HAP-1 (cell line): ENCODE data around the gene NPIPB6.
"Not testable (repeated sequence)": the region's sequence is repeated elsewhere in the genome, so short reads cannot be mapped to it uniquely, and the experiment has no call there.

Experiments used
- DNase-seq, 2 experiments: peaks; one replicate each; pipeline ENCODE4 v3.0.0-alpha.2; 2016 to 2020; ENCODE audit warnings: low spot score in 2 of 2
- H3K27me3 ChIP-seq: fragments of 250-450 bp; sonication (Bioruptor Pico); 2 replicates; pipeline ENCODE4 v1.5.1; 2020; ENCODE audit warnings: low read depth, mild to moderate bottlenecking, moderate library complexity
- H3K36me3 ChIP-seq: fragments of 250-450 bp; sonication (Bioruptor Pico); replicated peaks from 2 replicates; pipeline ENCODE4 v1.5.1; 2020; ENCODE audit warnings: mild to moderate bottlenecking
- H3K4me1 ChIP-seq: fragments of 250-450 bp; sonication (Bioruptor Pico); 2 replicates; pipeline ENCODE4 v1.5.1; 2020; ENCODE audit warnings: mild to moderate bottlenecking
- H3K4me3 ChIP-seq: fragments of 250-450 bp; sonication (Bioruptor Pico); 2 replicates; pipeline ENCODE4 v1.5.1; 2020; ENCODE audit warnings: mild to moderate bottlenecking, moderate library complexity
- H3K9me3 ChIP-seq: fragments of 250-450 bp; sonication (Bioruptor Pico); 2 replicates; pipeline ENCODE4 v1.5.1; 2020; ENCODE audit warnings: mild to moderate bottlenecking, moderate library complexity
- in situ Hi-C: fragments of 300-500 bp; cut with MboI; formaldehyde crosslinking; loops from 3 replicates; pipeline ENCODE4 v1.14.3; 2020; ENCODE audit warnings: low sequenced_read_pairs, inconsistent platforms, mixed read lengths

The NPIPB6 gene

GRCh38 chr16:28363408-28363807 lies at the start of gene NPIPB6:
Gene NPIPB6, minus strand, starts transcription at chr16:28363508. Its CDS starts 686 bp downstream, at chr16:28362822.
- in situ Hi-C loops, H3K9me3 ChIP-seq: not testable (repeated sequence)

GRCh38 chr16:28403220-28404072 lies 40.1 kb upstream of the NPIPB6 start, which contains the start of gene EIF3CL:
Gene EIF3CL, minus strand, starts transcription at chr16:28403841. Its CDS starts 223 bp downstream, at chr16:28403618.
- in situ Hi-C loops, H3K4me1 ChIP-seq, H3K36me3 ChIP-seq, H3K4me3 ChIP-seq, DNase-seq, H3K9me3 ChIP-seq, H3K27me3 ChIP-seq: not testable (repeated sequence)

More at GRCh38 chr16:28363408-28363807, at the start of gene NPIPB6:
- not testable (repeated sequence) for H3K36me3 ChIP-seq, DNase-seq, H3K4me1 ChIP-seq, H3K4me3 ChIP-seq, H3K27me3 ChIP-seq

- H3K36me3 ChIP-seq, H3K27me3 ChIP-seq, in situ Hi-C loops: not testable (repeated sequence)
Measured at GRCh38 chr16:28392054-28392453, 28.7 kb upstream of the NPIPB6 start.

GRCh38 chr16:28382177-28382867 lies 19.0 kb upstream of the NPIPB6 start:
- H3K36me3 ChIP-seq, H3K9me3 ChIP-seq, DNase-seq, H3K4me1 ChIP-seq, H3K4me3 ChIP-seq, in situ Hi-C loops, H3K27me3 ChIP-seq: not testable (repeated sequence)

More at GRCh38 chr16:28392054-28392453, 28.7 kb upstream of the NPIPB6 start:
- H3K4me1 ChIP-seq, H3K9me3 ChIP-seq, H3K4me3 ChIP-seq, DNase-seq: not testable (repeated sequence)

- H3K9me3 ChIP-seq, H3K4me1 ChIP-seq, H3K27me3 ChIP-seq, H3K36me3 ChIP-seq, DNase-seq, H3K4me3 ChIP-seq, in situ Hi-C loops: not testable (repeated sequence)
Measured at GRCh38 chr16:28377822-28378221, 14.5 kb upstream of the NPIPB6 start.

GRCh38 chr16:28377108-28377625 lies 13.9 kb upstream of the NPIPB6 start:
- H3K27me3 ChIP-seq, DNase-seq, H3K36me3 ChIP-seq, H3K9me3 ChIP-seq, H3K4me3 ChIP-seq, H3K4me1 ChIP-seq, in situ Hi-C loops: not testable (repeated sequence)

- H3K4me3 ChIP-seq, H3K9me3 ChIP-seq, H3K4me1 ChIP-seq, in situ Hi-C loops, H3K36me3 ChIP-seq, H3K27me3 ChIP-seq, DNase-seq: not testable (repeated sequence)
Measured at GRCh38 chr16:28375115-28375514, 11.8 kb upstream of the NPIPB6 start.

- H3K4me3 ChIP-seq, H3K4me1 ChIP-seq, DNase-seq, H3K9me3 ChIP-seq, H3K27me3 ChIP-seq, in situ Hi-C loops, H3K36me3 ChIP-seq: not testable (repeated sequence)
Measured at GRCh38 chr16:28374281-28374680, 11.0 kb upstream of the NPIPB6 start.

GRCh38 chr16:28367926-28368325 lies 4.6 kb upstream of the NPIPB6 start:
- H3K36me3 ChIP-seq, H3K27me3 ChIP-seq, H3K9me3 ChIP-seq, in situ Hi-C loops, H3K4me3 ChIP-seq, H3K4me1 ChIP-seq, DNase-seq: not testable (repeated sequence)

- not testable (repeated sequence) for H3K27me3 ChIP-seq
Measured at GRCh38 chr16:28364268-28365173, 1.2 kb upstream of the NPIPB6 start.

GRCh38 chr16:28362600-28362999 lies 708 bp downstream of the NPIPB6 start:
- in situ Hi-C loops, H3K36me3 ChIP-seq, H3K9me3 ChIP-seq, DNase-seq, H3K27me3 ChIP-seq, H3K4me3 ChIP-seq, H3K4me1 ChIP-seq: not testable (repeated sequence)

More at GRCh38 chr16:28364268-28365173, 1.2 kb upstream of the NPIPB6 start:
- H3K36me3 ChIP-seq, H3K4me3 ChIP-seq, H3K4me1 ChIP-seq, H3K9me3 ChIP-seq, in situ Hi-C loops, DNase-seq: not testable (repeated sequence)

- DNase-seq, H3K4me1 ChIP-seq, H3K36me3 ChIP-seq, in situ Hi-C loops, H3K4me3 ChIP-seq, H3K9me3 ChIP-seq, H3K27me3 ChIP-seq: not testable (repeated sequence)
Measured at GRCh38 chr16:28338230-28338629, 25.1 kb downstream of the NPIPB6 start.

- H3K4me3 ChIP-seq, in situ Hi-C loops, H3K4me1 ChIP-seq, H3K9me3 ChIP-seq, H3K36me3 ChIP-seq, DNase-seq, H3K27me3 ChIP-seq: not testable (repeated sequence)
Measured at GRCh38 chr16:28336940-28337710, 26.2 kb downstream of the NPIPB6 start.
